Measurements from ENCODE around the gene HAS3.
"Not testable (repeated sequence)": the region's sequence is repeated elsewhere in the genome, so short reads cannot be mapped to it uniquely, and the experiment has no call there.

The HAS3 gene

DNA sequence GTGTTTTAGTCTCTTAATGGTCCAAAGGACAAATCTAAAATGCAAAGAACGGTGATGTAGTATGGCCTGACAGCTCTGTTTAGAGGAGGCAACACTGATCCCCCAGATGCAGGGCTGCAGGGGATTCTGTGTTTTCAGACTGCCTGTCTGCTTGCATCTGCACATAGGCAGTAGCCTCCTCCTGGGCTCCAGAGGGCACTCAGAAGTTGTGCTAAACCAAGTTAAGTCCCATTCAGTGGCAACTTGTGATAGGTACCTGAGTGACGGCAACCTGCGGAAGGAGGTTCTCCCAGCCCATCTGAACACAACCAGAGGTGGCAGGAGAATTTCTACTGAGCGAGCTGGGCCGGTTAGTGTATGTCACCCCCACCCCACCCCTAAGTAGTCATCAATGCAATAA, 9.9 kb downstream of the HAS3 start:
- in situ Hi-C loops (cut with HindIII; ENCODE audit: low sequenced_read_pairs) = no loop called here

- in situ Hi-C loops (cut with HindIII; ENCODE audit: low sequenced_read_pairs) = no loop called here
These were observed 10.4 kb downstream of the HAS3 start for GRCh38 chr16:69115837-69116236.

DNA sequence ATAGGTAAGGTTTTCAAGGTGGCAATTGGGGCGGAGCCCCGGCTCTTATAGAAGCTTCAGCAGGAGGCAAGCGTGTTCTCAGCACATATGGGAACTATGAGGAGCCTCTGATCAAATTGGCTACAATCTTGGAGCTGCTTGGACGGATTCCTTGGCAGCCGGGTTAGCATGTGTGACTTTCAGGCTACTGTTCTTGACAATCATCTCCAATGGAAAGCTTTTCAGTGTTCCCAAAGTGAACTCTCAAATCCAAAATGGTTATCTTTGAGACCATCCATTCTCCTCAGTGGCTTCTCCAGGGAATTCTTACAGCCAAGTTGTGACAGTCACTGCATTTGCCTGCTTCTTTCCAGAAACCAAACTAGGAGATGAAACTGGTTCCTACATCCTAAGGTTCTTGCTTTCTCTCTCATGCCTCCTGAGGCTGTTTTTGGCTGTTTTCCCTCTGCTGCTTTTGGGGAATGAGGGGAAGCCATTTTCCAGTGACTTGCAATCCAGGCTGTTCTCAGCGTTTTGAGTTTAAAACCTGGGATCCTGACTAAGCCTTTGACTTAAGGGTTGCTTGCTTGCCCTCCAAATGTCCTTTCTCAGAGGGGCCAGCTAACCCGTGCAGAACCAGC, 10.9 kb downstream of the HAS3 start:
- in situ Hi-C loops (cut with HindIII; ENCODE audit: low sequenced_read_pairs) = no loop called here

DNA sequence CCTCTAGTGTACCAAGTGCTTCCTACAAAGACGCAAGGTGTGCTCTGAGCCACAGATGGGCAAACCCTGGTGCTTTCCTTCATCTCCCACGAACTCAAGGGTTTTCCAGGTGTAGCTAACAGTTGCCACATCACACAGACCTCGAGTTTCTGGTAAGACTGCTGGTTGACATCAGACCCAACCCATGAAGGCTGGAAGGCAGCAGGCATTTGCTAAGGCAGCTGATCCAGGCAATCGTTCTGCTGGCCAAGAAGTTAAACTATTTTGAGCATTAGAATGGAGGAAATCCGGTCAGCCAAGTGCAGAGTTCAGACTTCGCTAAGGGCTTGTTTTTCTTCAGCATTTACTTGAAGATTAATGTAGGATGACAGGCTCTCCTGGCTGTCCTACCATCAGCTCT, 11.5 kb downstream of the HAS3 start:
- in situ Hi-C loops (cut with HindIII; ENCODE audit: low sequenced_read_pairs) = no loop called here

DNA sequence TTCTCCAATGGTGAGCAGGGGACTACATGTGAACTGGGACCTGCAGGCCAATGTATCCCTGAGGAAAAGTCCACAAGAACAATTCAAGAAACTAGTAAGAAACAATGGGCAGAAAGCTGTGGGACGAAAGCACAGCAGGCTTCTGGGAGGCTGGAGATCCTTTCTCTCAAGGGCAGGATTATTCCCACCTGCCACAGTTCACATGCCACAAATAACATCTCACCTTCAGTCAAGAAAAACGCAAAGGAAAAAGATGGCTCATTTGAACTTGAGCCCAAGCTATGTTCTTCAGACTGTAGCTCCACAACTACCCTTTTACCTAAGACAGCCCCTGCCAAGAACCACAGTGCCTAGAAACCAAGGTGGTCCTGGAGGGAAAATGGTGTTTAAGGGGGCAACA, 13.0 kb downstream of the HAS3 start:
- in situ Hi-C loops (cut with HindIII; ENCODE audit: low sequenced_read_pairs) = no loop called here

- in situ Hi-C loops (cut with HindIII; ENCODE audit: low sequenced_read_pairs) = no loop called here
These were observed 13.5 kb downstream of the HAS3 start for GRCh38 chr16:69118994-69119393.

DNA sequence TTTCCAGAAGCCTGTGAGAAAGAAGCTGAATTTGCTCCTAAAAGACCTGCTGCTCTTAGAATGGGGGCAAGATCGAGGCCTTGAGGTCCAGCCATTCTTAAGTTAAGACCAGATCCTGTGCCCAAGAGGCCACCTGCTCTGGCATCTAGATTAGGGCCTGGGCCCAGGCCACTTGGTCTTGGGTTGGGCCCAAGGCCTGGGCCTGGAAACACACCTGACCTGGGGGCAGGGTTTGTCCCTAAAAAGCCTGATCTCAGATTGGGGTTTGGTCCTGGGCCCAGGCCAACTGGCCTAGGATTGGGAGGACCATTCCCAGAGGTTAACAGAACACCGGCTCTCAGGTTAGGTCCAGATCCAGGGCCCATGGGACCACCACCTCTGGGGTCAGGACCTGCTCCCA, 14.1 kb downstream of the HAS3 start:
- in situ Hi-C loops (cut with HindIII; ENCODE audit: low sequenced_read_pairs) = no loop called here

- in situ Hi-C loops (cut with HindIII; ENCODE audit: low sequenced_read_pairs) = loop anchor here (5.0 kb wide), 1 partner anchor 203 kb away; no protein-coding TSS in a partner anchor
These were observed 14.7 kb downstream of the HAS3 start for GRCh38 chr16:69120096-69120664.

DNA sequence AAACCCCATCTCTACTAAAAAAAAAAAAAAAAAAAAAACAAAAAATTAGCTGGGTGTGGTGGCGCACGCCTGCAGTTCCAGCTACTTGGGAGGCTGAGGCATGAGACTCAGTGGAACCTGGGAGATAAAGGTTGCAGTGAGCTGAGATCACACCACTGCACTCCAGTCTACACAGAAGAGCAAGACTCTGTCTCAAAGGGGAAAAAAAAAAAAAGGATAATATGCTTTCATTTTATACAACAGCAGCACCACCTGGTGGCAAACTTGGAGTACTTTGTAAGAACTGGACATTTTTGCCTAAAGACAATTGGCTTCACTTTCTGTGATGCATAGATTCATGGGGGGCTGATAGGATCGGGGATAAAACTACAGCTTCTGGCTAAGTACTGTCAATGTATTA, 18.5 kb downstream of the HAS3 start:
- in situ Hi-C loops (cut with HindIII; ENCODE audit: low sequenced_read_pairs) = loop anchor here (5.0 kb wide), 1 partner anchor 207 kb away; no protein-coding TSS in a partner anchor

- in situ Hi-C loops (cut with HindIII; ENCODE audit: low sequenced_read_pairs) = loop anchor here (5.0 kb wide), 1 partner anchor 207 kb away; no protein-coding TSS in a partner anchor
These were observed 19.0 kb downstream of the HAS3 start for GRCh38 chr16:69124406-69124805.

- in situ Hi-C loops (cut with HindIII; ENCODE audit: low sequenced_read_pairs) = loop anchor here (5.0 kb wide), 1 partner anchor 208 kb away; no protein-coding TSS in a partner anchor
These were observed 19.5 kb downstream of the HAS3 start for GRCh38 chr16:69124961-69125360.

GRCh38 chr16:69126221-69126620, 20.8 kb downstream of the HAS3 start:
- in situ Hi-C loops (cut with HindIII; ENCODE audit: low sequenced_read_pairs) = no loop called here

- in situ Hi-C loops (cut with HindIII; ENCODE audit: low sequenced_read_pairs) = not testable (repeated sequence)
These were observed 21.3 kb downstream of the HAS3 start for GRCh38 chr16:69126801-69127200.

DNA sequence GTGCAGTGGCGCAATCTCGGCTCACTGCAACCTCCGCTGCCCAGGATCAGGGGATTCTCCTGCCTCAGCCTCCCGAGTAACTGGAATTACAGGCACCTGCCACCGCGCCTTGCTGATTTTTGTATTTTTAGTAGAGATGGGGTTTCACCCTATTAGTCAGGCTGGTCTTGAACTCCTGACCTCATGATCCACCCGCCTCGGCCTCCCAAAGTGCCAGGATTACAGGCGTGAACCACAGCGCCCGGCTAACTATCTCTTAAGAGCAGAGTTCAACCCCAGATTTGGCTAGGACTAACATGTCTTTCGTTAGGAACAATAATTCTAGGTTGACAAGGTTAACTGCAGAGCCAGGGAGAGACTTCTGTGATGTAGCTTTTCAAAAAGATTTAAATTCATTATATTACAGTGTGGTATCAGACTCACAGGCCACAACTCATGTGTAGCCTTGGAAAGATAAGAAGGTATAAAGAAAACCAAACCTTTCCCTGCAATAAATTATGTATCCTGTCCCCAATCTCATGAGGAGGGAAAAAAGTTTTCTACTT, 22.6 kb downstream of the HAS3 start:
- in situ Hi-C loops (cut with HindIII; ENCODE audit: low sequenced_read_pairs) = no loop called here

- in situ Hi-C loops (cut with HindIII; ENCODE audit: low sequenced_read_pairs) = loop anchor here (10.0 kb wide), 1 partner anchor 174 kb away; no protein-coding TSS in a partner anchor
These were observed 25.0 kb downstream of the HAS3 start for GRCh38 chr16:69130461-69130860.

- in situ Hi-C loops (cut with HindIII; ENCODE audit: low sequenced_read_pairs) = loop anchor here (10.0 kb wide), 1 partner anchor 173 kb away; no protein-coding TSS in a partner anchor
These were observed 25.9 kb downstream of the HAS3 start for GRCh38 chr16:69131167-69131838.

DNA sequence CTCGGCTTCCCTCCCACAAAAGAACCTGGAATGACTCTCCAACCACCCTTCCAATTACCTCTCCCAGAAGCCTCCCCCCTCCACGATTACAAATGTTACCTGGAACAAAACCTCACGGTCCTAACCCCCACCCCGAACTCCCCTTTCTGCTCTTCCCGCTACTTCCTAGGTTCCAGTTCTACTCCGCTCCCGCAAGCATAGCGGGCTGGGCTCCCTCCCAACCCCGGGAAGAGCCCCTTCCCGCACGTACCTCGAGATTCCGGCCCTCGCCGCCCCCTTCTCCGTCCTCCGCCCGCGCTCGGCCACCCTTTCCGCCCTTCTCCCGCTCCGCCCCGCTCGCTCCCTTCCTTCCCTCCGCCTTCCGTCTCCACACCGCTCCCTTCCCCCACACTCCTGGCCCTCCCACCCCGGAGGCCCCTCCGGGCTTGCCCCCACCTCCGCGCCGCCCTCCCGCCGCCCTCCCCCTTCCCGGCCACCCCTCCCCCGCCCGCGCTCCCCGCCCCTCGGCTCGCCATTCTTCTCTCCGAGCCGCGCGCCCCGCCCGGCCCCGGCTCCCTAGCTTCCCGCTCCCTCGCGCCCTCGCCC, 26.5 kb downstream of the HAS3 start:
- in situ Hi-C loops (cut with HindIII; ENCODE audit: low sequenced_read_pairs) = loop anchor here (10.0 kb wide), 1 partner anchor 173 kb away; no protein-coding TSS in a partner anchor

GRCh38 chr16:69132424-69133252, 27.2 kb downstream of the HAS3 start, which contains the start of the genes CHTF8 and UTP4:
Gene CHTF8, minus strand, starts transcription at chr16:69132588. Its CDS starts 11,130 bp downstream, at chr16:69121458.
Gene UTP4, plus strand, starts transcription at chr16:69132649. Its CDS starts 811 bp downstream, at chr16:69133460.
- in situ Hi-C loops (cut with HindIII; ENCODE audit: low sequenced_read_pairs) = loop anchor here (10.0 kb wide), 1 partner anchor 172 kb away; no protein-coding TSS in a partner anchor

GRCh38 chr16:69133373-69133954, 28.0 kb downstream of the HAS3 start:
- in situ Hi-C loops (cut with HindIII; ENCODE audit: low sequenced_read_pairs) = loop anchor here (10.0 kb wide), 1 partner anchor 171 kb away; no protein-coding TSS in a partner anchor

All from endothelial cell of hepatic sinusoid (primary cell).